GM10847 (cell line): ENCODE results near the gene FCHO1.

Source experiments
- POLR2A ChIP-seq: IDR thresholded peaks from 2 replicates; pipeline ENCODE4 v1.6.1; 2011; ENCODE audit not compliant: insufficient read length; ENCODE audit errors: extremely low read depth

FCHO1 gene

DNA sequence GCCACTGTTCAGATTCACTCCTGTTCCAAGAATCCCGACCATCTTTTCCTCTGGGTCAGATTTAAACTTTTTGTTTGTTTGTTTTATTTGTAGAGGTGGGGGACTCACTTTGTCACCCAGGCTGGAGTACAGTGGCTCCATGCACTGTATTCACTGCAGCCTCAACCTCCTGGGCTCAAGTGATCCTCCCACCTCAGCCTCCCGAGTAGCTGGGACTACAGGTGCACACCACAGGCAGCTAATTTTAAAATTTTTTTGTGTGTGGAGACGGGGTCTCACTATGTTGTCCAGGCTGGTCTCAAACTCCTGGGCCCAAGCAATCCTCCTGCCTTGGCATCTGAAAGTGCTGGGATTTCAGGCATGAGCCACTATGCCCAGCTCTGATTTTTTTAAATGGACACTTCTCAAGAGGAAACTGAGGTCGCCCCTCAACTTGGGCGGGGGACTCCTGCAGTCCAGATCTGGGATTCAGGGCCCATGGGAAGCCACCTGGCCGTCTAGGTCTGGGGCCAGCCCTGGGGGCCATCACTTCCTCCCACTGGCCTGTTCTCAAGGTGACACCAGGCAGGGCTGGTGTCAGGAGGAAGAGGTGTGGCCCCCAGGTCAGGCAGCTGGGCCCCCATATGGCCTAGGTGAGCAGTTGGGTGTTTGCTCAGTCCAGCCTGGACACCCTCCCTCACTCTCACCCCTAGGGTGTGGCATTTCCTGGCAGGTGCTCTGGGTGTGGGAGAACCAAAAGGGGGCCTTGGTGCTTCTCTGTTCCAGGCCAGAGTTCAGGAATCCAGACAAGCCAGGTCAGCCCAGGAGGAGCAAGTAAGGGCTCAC is 44.9 kb downstream of the FCHO1 start:
- no peak for TF ChIP-seq POLR2A

DNA sequence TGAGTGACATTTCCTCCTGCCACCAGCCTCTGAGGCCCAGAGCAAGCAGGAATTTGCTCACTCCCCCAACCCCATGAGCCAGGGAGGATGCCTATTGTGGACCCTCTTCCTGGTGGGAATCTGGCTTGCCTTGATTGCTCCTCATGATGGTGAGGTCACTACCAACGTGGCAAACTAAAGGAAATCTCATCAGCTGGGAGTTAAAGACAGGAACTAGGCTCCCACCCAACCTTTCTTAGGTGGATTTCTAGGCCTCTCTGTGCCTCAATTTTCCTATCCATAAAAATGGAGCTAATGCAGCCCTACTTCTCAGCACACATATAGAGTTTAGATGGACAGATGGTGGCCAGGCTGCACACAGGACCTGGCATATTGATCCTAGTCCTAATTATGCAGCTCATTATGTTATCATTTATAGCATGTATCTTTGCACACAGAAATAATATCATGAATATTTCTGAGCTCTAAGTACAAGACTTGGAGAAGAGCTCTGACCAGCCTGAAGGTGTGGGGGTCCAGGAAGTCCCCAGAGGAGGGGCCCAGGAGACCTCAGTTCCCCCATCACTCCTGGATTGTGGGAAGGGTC is 45.7 kb downstream of the FCHO1 start:
- no peak for TF ChIP-seq POLR2A

DNA sequence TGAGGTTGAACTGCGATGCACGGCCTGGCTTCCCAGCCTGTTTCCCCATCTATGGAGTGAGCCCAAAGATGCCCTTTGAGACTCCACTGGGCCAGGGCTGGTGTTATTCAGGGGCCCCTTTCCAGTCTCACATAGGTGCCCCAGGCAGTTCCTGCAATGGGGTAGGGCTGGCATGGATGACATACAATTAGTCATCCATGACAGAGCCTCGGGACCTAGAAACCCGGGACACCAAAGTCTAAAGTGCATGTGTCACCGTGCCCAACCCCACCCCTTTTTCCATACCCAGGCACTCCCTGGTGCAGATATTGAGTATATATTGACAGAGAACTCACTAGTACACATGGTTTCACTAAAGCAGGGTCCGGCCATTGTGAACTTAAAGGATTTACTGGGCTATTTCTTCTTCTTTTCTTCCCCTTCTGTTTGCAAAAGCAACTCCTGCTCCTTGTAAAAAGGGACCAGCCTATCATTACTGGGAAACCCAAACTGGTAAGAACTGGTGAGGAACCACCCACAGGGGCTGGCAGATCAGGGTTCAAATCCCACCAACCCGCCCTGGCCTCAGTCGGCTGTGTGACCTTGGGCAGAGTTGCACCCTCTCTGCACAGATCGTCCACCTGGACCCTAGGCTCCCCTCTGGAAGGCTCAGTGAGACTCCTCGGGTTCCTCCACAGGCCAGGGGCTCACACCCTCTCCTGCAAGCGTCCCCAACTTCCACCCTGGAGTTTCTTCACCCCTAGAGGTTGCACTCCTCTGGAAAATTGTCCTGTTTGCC is 46.3 kb downstream of the FCHO1 start:
- no peak for TF ChIP-seq POLR2A

DNA sequence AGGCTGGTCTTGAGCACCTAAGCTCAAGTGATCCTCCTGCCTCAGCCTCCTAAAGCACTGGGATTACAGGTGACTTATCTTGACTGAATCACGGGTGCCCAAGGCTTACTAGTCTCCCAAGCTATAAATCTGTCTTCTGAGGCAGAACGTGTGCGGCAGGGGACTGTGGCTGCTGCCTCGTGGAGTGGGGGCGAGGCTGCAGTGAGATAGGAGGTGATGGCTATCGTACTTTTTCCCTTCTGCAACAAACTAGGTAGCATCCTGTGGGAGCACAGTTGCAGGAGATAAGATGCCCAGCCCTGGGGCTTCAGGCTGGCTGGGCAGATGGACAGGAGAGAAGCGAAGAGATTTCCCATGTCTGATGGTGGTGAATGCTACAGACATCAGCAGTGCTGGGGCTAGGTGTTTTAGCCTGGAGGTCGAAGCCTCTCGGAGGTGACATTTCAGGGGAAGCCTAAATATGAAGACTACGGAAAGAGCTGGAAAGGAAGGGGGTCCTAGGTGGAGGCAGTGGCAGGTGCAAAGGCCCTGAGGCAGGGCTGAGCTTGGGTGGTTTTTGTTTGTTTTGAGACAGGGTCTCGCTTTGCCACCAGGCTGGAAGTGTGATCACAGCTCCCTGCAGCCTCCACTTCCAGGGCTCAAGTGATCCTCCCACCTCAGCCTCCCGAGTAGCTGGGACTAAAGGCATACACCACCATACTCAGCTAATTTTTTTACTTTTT is 51.0 kb downstream of the FCHO1 start:
- no peak for TF ChIP-seq POLR2A

DNA sequence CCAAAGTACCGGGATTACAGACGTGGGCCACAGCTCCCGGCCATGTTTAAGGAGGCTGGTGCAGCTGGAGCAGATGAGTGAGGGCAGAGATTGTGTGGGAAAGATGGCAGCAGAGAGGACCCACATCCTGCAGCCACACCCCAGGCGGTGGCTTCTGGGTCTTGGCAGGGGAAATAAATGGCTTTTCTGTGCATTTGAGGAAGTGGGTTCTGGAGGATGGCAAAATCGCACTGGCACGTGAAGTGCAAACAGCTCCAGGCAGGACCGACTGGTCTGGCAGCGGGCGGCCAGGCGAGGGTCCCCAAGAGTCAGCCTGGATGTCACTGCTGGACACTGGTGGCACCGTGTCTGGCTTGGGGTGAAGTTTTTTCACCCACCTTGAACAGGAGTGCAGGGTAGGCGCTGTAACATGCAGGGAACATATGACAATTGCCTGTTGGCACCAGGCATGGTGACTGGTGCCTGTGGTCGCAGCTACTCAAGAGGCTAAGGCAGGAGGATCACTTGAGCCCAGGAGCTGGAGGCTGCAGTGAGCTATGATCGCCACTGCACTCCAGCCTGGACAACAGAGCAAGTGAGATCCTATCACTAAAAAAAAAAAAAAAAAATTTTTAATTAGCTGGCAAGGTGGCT is 52.1 kb downstream of the FCHO1 start:
- no peak for TF ChIP-seq POLR2A

DNA sequence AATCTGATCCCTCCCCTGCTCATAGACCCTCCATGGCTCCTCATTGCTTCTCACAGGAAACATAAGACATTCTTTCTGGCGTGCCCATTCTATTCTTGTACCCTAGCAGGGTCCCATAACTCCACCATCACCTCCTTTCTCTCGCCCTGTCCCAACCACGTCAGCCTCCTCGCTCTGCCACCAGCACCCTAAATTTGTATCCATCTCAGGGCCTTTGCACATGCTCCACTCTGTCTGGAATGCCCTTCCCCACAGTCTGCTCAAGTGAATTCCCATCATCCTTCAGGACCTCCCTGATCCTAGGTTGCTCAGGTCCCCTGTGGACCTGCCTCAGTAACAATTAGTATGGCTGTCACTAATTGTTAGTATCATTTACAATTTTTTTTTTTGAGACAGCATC is 54.1 kb downstream of the FCHO1 start:
- TF ChIP-seq POLR2A = no peak

DNA sequence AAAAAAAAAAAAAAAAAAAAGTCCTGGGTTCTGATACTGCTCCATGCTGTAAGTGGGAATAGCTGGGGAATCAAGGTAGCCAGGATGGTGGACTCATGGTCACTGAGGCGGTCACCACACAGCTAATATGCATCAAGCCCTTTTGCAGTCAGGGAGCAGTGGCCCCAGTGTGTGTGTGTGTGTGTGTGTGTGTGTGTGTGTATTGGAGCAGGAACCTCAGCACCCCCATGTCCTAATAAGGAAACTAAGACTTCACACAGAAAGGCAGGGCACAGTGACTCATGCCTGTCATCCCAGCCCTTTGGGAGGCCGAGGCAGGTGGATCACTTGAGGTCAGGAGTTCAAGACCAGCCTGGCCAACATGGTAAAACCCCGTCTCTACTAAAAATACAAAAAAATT is 55.7 kb downstream of the FCHO1 start:
- TF ChIP-seq POLR2A = no peak

DNA sequence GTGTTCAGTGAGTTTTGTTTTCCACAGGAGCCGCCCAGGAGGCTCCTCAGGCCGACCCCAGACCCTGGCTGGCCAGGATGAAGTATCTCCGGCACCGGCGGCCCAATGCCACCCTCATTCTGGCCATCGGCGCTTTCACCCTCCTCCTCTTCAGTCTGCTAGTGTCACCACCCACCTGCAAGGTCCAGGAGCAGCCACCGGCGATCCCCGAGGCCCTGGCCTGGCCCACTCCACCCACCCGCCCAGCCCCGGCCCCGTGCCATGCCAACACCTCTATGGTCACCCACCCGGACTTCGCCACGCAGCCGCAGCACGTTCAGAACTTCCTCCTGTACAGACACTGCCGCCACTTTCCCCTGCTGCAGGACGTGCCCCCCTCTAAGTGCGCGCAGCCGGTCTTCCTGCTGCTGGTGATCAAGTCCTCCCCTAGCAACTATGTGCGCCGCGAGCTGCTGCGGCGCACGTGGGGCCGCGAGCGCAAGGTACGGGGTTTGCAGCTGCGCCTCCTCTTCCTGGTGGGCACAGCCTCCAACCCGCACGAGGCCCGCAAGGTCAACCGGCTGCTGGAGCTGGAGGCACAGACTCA is 56.5 kb downstream of the FCHO1 start:
- TF ChIP-seq POLR2A = no peak

DNA sequence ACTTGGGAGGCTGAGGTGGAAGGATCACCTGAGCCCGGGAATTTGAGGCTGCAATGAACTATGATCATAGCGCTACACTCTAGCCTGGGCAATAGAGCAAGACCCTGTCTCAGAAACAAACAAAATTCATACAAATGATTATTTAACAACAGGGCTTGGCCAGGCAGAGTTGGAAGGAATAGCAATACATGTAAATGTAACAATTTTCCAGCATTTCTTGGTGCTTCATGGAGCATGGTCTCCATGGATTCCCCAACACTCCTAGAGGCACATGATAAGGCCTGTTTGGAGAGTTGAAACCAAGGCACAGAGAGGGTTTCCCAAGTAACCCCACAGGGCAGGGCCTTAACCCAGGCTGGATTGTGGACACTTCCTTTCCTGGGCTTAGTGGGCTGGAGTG is 59.8 kb downstream of the FCHO1 start:
- no peak for TF ChIP-seq POLR2A

DNA sequence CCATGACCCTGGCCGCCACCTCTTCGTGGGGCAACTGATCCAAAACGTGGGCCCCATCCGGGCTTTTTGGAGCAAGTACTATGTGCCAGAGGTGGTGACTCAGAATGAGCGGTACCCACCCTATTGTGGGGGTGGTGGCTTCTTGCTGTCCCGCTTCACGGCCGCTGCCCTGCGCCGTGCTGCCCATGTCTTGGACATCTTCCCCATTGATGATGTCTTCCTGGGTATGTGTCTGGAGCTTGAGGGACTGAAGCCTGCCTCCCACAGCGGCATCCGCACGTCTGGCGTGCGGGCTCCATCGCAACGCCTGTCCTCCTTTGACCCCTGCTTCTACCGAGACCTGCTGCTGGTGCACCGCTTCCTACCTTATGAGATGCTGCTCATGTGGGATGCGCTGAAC is 60.4 kb downstream of the FCHO1 start:
- TF ChIP-seq POLR2A = no peak

- TF ChIP-seq POLR2A = no peak
Observed at GRCh38 chr19:17812099-17812498, 60.8 kb downstream of the FCHO1 start.

GRCh38 chr19:17817668-17818363 is 66.5 kb downstream of the FCHO1 start:
- TF ChIP-seq POLR2A = no peak

DNA sequence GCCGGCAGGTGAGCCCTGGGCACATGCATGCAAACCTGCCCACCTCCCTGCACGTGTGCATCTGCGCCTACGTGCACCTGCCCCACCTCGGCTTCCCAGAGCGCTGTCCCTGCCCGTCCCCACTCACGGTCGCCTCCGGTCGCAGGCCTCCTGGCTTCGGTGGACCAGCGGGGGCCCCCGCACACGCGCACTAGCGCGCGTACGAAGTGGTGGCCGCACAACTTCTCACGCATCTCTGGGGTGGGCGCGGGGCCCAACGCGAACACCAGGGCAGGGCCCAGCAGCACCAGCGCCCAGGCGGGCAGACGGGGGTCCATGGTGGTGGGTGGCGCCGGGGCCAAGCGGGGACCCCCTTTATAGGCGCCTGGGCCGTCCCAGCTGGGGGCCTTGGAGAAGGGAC is 69.9 kb downstream of the FCHO1 start, which contains the start of gene INSL3:
INSL3 (minus strand) TSS at position 330 of the 400 bp plus-strand sequence; CDS start at position 317, 13 bp downstream.
- TF ChIP-seq POLR2A = no peak

GRCh38 chr19:17824339-17824738 is 73.1 kb downstream of the FCHO1 start:
- no peak for TF ChIP-seq POLR2A

DNA sequence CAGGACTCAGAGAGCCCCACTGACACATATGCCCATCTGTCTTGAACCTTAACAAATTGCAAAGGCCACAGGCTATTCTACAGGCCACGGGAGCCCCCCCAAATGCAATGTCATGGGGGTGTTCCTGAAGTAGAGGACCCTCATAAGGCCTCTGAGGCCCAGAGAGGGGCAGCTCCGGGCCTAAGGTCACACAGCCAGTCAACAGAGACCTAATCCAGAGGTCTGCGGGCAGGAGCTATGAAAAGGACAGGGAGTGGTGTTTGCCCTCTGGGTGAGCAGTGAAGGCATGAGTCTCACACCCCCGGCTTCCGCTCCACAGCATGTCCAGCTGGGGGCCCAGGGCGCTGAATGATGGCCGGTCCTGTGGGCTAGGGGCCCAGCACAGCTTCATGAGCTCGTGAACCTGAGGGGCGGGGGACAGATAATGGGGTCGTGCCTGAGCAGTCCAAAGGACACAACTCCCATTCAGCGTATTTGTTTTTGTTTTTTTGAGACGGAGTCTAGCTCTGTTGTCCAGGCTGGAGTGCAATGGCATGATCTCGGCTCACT is 75.3 kb downstream of the FCHO1 start:
- TF ChIP-seq POLR2A = no peak
